Sigmoid colon (tissue), 4 donors: ENCODE measurements around the gene GAA.

Experiments
- POLR2AphosphoS5 ChIP-seq, 4 donors: sonication (generic); formaldehyde crosslinking; IDR thresholded peaks; one replicate each; pipeline ENCODE4 v1.6.1; 2017; ENCODE audit warnings: antibody characterized with exemption in 4 of 4
- TF ChIP-seq, protein P1 (sequence below), 4 experiments: fragments of 450-650 bp in 3 of 4; fragments of 200-600 bp in 1 of 4; IDR thresholded peaks; one replicate each; pipeline ENCODE4 v1.5.1; 2016 to 2019; ENCODE audit warnings: antibody characterized with exemption in 4 of 4, mild to moderate bottlenecking in 3 of 4, moderate library complexity in 2 of 4

DNA sequence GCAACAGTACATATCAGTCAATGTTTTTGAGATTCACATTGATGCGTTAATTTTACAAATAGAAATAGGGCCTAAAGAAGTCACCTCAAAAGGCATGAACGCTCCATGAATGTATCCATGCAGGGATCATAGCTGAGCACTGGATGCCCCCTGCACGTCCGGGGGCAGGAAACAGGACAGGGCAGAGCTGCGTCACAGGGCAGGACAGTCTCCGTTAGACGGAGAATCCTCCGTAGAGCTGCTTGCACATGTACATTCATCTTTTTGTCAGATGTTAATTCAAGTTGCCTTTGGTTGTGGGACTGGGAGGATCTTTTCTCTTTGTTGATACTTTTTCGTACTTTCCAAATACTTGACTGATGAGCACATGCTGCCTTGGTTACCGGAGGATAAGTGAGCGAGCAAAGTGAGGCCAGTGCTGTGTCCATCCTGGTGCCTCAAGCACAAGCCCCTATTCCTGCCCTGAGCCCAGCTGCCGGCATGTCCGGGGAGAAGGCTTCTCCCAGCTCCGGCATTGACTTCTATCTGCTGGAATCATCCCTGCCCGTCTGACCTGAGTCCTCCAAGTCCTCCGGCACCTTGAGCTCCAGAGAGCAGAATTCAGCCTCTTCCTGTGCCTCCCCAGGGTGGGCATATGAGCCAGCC is 15.0 kb downstream of the GAA start:
- TF ChIP-seq, protein P1, sequence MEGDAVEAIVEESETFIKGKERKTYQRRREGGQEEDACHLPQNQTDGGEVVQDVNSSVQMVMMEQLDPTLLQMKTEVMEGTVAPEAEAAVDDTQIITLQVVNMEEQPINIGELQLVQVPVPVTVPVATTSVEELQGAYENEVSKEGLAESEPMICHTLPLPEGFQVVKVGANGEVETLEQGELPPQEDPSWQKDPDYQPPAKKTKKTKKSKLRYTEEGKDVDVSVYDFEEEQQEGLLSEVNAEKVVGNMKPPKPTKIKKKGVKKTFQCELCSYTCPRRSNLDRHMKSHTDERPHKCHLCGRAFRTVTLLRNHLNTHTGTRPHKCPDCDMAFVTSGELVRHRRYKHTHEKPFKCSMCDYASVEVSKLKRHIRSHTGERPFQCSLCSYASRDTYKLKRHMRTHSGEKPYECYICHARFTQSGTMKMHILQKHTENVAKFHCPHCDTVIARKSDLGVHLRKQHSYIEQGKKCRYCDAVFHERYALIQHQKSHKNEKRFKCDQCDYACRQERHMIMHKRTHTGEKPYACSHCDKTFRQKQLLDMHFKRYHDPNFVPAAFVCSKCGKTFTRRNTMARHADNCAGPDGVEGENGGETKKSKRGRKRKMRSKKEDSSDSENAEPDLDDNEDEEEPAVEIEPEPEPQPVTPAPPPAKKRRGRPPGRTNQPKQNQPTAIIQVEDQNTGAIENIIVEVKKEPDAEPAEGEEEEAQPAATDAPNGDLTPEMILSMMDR (IDR thresholded peaks at IDR 0.05), result no peak
- TF ChIP-seq POLR2AphosphoS5 (IDR thresholded peaks at IDR 0.05), result no peak
